ENCODE results near the gene CACNA1C. TPM values are rescaled to one million over a fixed set of nuclear protein-coding genes. Genes with fewer than 3 reads are reported as not detected.

Gene CACNA1C
- total and polyA plus RNA-seq, 2 of the 4 experiments (the other 2 are of a cell fraction) = 1.6 to 2.6 TPM

DNA sequence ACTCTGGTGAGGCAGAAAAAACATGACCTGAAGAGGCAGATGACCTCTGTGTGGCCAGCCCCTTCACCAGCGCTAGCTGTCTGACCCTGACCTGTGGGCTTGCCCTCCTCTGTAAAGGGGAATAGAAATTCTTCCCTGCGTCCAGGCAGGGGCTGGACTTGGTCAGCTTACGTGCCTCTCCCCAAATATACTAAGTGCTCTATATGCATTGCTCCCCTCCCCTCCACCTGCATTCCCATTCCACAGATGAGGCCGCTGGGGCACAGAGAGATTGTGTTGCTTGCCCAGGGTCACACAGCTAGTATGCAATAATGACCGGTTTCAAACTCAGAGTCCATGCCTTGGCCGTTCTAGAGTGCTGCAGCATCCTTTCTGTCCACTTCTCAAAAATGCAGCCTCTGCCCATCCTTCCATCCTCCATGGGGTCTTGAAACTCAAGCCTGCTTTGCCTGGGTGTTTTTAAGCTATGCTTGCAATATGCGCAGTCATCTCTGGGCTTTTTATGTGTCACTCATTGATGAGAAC, 303.9 kb downstream of the CACNA1C start:
- Histone ChIP-seq H2AK5ac (ENCODE audit: low read depth, low read length) (no peak overlapping the region), H3K23ac (ENCODE audit: low read depth, low read length) (no peak overlapping the region), H2BK15ac (ENCODE audit: low read depth, low read length) (no peak overlapping the region), H3K9me3 (ENCODE audit: control insufficient read depth, insufficient read depth, low read length) (no peaks in the 10 kb centered on the region), H3K27ac (ENCODE audit: insufficient read depth, low read length) (no peak overlapping the region), H3K27me3 (ENCODE audit: control insufficient read depth, insufficient read depth, low read length) (no peaks in the 10 kb centered on the region; the same call in 1 of the 2 replicates), H3K36me3 (ENCODE audit: control insufficient read depth, insufficient read depth, low read length) (no peaks in the 10 kb centered on the region), H4K91ac (ENCODE audit: insufficient read depth, low read depth, low read length) (no peak overlapping the region), H4K8ac (ENCODE audit: low read depth in 2 of 2, low read length in 2 of 2) (no peak overlapping the region), H3K9ac (ENCODE audit: low read depth, low read length) (no peak overlapping the region), H4K5ac (ENCODE audit: low read depth, low read length) (no peak overlapping the region), H3K9me1 (ENCODE audit: insufficient read depth, low read length) (peaks cover 3% of the 10 kb centered on the region; the same call in 1 of the 2 replicates), H2BK20ac (ENCODE audit: low read depth, low read length) (no peak overlapping the region), H2AK9ac (replicated peaks; ENCODE audit: low read depth, low read length, poor library complexity) (no peak overlapping the region), H2BK5ac (ENCODE audit: low read depth, low read length, poor library complexity, severe bottlenecking) (no peak overlapping the region), H3K14ac (replicated peaks; ENCODE audit: low read depth, low read length) (no peak overlapping the region), H3K56ac (ENCODE audit: extremely low read depth, insufficient read depth, low read length) (no peak overlapping the region), H3K4me3 (ENCODE audit: insufficient read depth, low read depth, low read length) (no peak overlapping the region), H3K18ac (ENCODE audit: low read depth, low read length) (no peak overlapping the region), H3K79me1 (ENCODE audit: low read depth in 1 of 2, low read length in 2 of 2) (no peaks in the 10 kb centered on the region; a peak in 1 of 4 replicates), H4K20me1 (ENCODE audit: insufficient read depth, low read length) (no peaks in the 10 kb centered on the region; the same call in 1 of the 2 replicates), H3K4ac (ENCODE audit: low read depth, low read length) (no peak overlapping the region), H2AFZ (replicated peaks; ENCODE audit: low read length, poor library complexity) (no peak overlapping the region), H2BK120ac (ENCODE audit: low read depth, low read length) (no peak overlapping the region), H3K4me1 (ENCODE audit: control insufficient read depth, insufficient read depth, low read length) (peaks cover 6% of the 10 kb centered on the region; the same call in 1 of the 2 replicates), H3K4me2 (ENCODE audit: low read depth, low read length) (no peak overlapping the region)
- intact Hi-C loops (cut with micrococcal nuclease) (no loop called here), dilution Hi-C loops (cut with HindIII; ENCODE audit: low sequenced_read_pairs, unreplicated experiment) (no loop called here), in situ Hi-C loops (cut with MboI; ENCODE audit: low sequenced_read_pairs) (no loop called here)
- no TSS peak for BruUV-seq (replicated peaks)
- no peak for ATAC-seq (ENCODE audit: low read depth)
- CTCF ChIA-PET = no interaction called here
- no peak for TF ChIP-seq BHLHE40 (IDR thresholded peaks at IDR 0.05; ENCODE audit: low read depth, low read length)
- no peak for TF ChIP-seq USF2 (IDR thresholded peaks at IDR 0.05; ENCODE audit: low read depth, low read length)
- TF ChIP-seq FOS (IDR thresholded peaks at IDR 0.05; ENCODE audit: low read depth, low read length) = no peak
- no peak for TF ChIP-seq RFX5 (IDR thresholded peaks at IDR 0.05; ENCODE audit: low read depth, low read length)
- TF ChIP-seq SMC3 (IDR thresholded peaks at IDR 0.05; ENCODE audit: low read depth, low read length) = no peak
- DNase-seq = no peak
- POLR2A ChIA-PET (ENCODE audit: unreplicated experiment) = no interaction called here
- 95% methylated on average over 3 of the region's 7 CpGs; no CpG with 5 or more reads in 1 of the 2 experiments for WGBS, 2 experiments (ENCODE audit: extremely low coverage in 2 of 2, insufficient read length in 1 of 2)

All from IMR-90 (cell line).